GM18499 (cell line): ENCODE results near the gene OR10R2.

Experiments
- ATAC-seq: cut with Tn5 transposase; IDR thresholded peaks from one replicate; pipeline ENCODE4 v1.9.1; 2021; ENCODE audit warnings: moderate number of reproducible peaks; ENCODE audit not compliant: insufficient read depth, unreplicated experiment

OR10R2 gene

DNA sequence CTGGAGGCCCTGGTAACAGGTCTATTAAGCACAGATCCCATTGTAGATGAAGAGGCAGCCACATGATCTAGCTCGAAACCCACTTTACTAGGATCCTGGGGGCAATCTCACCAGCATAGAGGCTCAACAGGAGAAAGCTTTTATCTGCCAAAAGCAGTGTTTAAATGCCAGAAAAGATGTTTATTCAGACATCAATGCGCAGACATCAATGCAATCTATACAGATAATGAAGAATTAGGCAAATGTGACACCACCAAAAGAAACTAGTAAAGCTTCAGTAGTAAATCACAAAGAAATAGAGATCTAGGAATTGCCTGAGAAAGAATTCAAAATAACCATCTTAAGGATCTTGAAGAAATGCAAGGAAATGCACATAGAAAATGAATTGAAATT is 49.6 kb downstream of the OR10R2 start:
- no peak for ATAC-seq

DNA sequence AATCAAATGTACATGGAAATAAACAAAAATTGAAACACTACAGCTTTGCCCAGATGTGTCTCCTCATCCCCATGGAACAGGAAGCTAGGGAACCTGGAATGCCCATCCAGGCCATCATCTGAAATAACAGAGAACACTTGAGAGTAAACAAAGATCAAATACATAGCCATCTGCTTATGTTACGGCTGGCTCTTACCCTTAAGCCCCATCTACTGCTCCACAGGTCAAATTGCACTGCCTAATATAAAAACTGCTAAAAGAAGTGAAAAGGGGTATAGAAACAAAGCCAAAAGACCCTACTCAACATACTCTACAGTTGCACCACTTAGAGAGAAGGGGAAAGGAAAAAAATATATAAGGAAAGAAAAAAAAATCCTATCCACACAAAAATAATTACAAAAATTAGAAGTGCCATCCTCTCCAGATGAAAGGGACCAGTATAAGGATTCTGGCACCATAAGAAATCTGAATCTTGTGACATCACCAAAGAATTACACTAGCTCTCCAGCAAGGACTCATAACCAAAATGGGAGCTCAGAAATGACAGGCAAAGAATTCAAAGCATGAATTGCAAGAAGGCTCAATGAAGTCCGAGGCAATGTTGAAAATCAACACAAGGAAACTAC is 55.3 kb downstream of the OR10R2 start:
- no peak for ATAC-seq
